Stimulated activated CD4-positive, alpha-beta T cell treated with anti-CD3 and anti-CD28 coated beads, Interleukin-2, amount 100 ng/mL, for 4 hours (primary cell): ENCODE data around the gene TUBGCP6.
A peak's percentile ranks its signal among the peaks of the same experiment; 100 is the strongest.
"Not testable (repeated sequence)": the region's sequence is repeated elsewhere in the genome, so short reads cannot be mapped to it uniquely, and the experiment has no call there.

Experiments used
- DNase-seq: peaks from one replicate; pipeline ENCODE4 v3.0.0-alpha.2; 2020; ENCODE audit warnings: low read depth

The TUBGCP6 gene

GRCh38 chr22:50169774-50170341 lies 75.0 kb downstream of the TUBGCP6 start:
- peak; percentile 53 for DNase-seq

- no peak for DNase-seq
Observed at GRCh38 chr22:50169181-50169759, 75.6 kb downstream of the TUBGCP6 start.

GRCh38 chr22:50168490-50169180 lies 76.2 kb downstream of the TUBGCP6 start:
- DNase-seq = not testable (repeated sequence)

- no peak for DNase-seq
Observed at GRCh38 chr22:50167689-50168489, 76.9 kb downstream of the TUBGCP6 start.
